OCI-LY7 (cell line): ENCODE measurements around the gene TTI1.

Source experiments
- CTCF ChIP-seq: fragments of 200-600 bp; sonication (generic); conservative IDR thresholded peaks from 2 replicates; pipeline ENCODE4 v1.5.1; 2014; ENCODE audit warnings: mild to moderate bottlenecking, antibody characterized with exemption, low read length, moderate library complexity, mixed read lengths
- EZH2phosphoT487 ChIP-seq: fragments of 200-600 bp; sonication (generic); IDR thresholded peaks from 2 replicates; pipeline ENCODE4 v1.6.1; 2018; ENCODE audit warnings: low read depth, borderline replicate concordance, mild to moderate bottlenecking, mixed run types, antibody characterized with exemption, low read length, moderate library complexity, mixed read lengths

DNA sequence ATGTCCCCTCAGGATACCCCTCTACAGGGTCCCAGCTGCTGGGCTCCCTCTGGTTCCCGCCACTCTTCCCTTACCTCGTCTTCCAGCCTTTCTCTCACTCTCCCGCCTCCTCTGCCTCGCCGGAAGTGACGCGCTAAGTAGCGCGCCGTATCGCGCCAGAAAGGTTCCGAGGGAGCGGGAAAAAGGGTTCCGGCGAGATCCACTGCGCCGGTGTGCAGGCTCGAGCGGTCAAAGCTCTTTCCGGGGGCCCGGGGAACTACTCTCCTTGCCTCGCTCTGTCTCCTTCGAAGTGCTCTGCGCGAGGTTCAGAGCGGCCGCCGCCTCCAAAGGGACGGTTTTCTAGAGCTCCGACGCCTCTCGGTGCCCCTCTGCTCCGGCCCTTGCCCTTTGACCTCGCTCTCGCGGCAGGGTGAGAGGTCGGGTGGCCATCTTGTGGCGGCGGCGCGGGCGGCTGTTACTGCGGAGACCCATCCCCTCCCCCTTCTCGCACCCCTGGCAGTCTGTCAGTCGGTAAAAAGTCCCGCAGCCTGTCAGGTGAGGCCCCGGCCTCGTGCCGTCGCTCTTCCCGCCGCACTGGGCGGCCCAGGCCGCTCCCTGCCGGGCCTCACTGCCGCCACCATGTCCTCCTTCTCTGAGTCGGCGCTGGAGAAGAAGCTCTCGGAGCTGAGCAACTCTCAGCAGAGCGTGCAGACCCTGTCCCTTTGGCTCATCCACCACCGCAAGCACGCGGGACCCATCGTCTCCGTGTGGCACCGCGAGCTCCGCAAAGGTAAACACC, at the start of gene TTI1, which contains the start of gene RPRD1B:
- TF ChIP-seq CTCF (no peak), EZH2phosphoT487 (no peak)
